T47D (cell line): ENCODE results near the gene RNF145.
A peak's percentile ranks its signal among the peaks of the same experiment; 100 is the strongest.
"Not testable (repeated sequence)": the region's sequence is repeated elsewhere in the genome, so short reads cannot be mapped to it uniquely, and the experiment has no call there.

Experiments used
- DNase-seq, 2 experiments: peaks; one replicate each; pipeline versions ENCODE4 v3.0.0 to v3.0.0-alpha.2; 2011 to 2012; ENCODE audit warnings: low read depth in 1 of 2, low spot score in 1 of 2
- JUND ChIP-seq: IDR thresholded peaks from 2 replicates; pipeline ENCODE4 v1.6.1; 2012; ENCODE audit warnings: low read depth
- in situ Hi-C: cut with HindIII; loops from 2 replicates; pipeline ENCODE4 v1.10.0; 2016; ENCODE audit warnings: low sequenced_read_pairs, low pct_unique_long_range_greater_than_20kb

RNF145 gene

GRCh38 chr5:159209438-159210209, at the start of gene RNF145:
Gene RNF145 (minus strand): TSS chr5:159209553. CDS start chr5:159203617, 5,936 bp downstream.
- peak; percentile 91 to 94 for DNase-seq
- TF ChIP-seq JUND = no peak
- in situ Hi-C loops = no loop called here

DNA sequence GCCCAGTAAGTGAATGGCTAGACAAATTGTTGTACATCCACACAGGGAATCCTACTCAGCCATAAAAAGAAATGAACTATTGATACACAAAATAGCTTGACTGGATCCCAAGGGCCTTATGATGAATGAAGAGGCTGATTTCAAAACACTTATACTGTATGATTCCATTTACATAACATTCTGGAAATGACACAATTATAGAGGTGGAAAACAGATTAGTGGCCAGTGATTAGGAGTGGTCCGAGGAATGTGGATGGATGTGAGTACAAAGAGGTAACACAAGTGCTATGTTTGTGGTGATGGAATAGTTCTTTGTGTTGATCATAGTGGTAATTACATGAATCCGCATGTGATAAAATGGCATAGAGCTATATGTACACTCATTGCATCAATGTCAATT, 49.0 kb upstream of the RNF145 start:
- TF ChIP-seq JUND = no peak
- in situ Hi-C loops = no loop called here
- no peak for DNase-seq

DNA sequence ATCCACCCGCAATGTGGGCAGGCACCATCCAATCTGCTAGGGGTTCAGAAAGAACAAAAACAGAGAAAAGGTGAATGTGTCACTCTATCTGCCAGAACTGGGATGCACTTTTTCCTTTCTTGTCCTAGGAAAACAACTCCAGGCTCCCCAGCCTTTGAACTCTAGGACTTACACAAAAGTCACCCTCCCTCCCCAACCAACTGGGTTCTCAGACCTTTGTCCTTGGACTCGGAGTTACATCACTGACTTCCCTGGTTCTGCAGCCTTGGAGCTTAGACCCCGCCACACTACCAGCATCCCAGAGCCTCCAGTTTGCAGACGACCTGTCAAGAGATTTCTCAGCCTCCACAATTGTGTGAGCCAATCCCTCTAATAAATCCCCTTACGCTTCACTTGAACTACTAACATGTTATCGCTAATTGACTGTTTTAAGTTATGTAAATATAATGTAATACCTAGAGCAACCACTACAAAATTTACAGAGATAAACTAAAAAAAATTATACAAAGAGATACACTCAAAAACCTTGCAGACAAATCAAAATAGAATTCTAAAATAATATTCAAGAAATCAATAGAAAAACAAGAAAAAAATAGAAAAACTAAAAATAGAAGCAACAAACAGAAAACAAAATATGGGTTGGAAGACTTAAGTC, 48.4 kb upstream of the RNF145 start:
- in situ Hi-C loops = no loop called here
- no peak for DNase-seq
- no peak for TF ChIP-seq JUND

DNA sequence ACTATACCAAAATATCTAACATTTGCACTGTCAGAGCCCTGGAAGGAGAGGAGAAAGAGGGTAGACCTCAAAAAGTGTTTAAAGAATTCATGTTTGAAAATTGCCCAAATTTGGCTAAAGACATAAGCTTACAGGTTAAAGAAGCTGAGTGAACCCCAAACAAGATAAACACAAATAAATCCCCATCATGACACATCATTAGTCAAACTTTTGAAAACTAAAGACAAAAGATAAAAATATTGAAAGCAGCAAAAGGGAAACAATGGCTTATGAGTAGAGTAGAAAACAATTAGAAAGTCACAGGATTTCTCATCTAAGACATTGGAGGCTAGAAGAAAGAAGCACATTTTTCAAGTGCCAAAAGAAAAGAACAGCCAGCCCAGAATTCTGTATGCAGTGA, 47.7 kb upstream of the RNF145 start:
- DNase-seq = no peak
- TF ChIP-seq JUND = no peak
- in situ Hi-C loops = no loop called here

DNA sequence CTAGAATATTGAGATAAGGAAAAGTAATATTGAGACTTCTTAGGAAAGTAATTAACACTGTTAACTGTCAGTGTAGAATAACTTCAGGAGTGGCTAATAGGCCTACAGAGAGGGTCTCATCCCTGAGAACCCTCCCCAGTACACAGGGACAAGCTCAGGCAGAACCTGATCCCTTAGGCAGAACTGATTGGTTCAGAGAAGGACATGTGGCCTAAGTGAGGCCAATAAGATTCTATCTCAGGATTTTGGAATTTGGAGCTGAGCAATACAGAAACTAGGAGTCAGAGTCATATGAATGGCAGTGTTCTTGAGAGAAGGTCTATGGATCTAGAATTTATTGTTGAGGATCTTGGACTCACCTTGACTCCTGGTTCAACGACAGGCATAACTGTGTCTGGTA, 42.8 kb upstream of the RNF145 start:
- in situ Hi-C loops = no loop called here
- TF ChIP-seq JUND = no peak
- no peak for DNase-seq

DNA sequence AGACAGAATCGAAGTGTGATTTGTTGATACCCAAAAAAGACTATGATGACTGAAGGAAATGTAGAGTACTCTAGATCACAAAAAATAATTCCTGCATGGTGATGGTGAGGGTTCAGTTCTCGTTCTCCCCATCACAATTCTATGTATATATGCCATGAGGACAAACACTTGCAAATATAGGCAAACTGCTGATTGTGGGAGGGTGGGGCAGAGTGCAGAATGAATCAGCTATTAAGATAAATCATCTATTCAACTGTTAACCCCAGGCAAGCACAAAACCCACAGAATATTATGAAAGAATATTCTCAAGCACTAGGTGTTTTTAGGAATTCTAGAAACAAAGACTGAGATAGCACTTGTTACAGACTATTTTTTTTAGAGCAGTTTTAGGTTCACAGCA, 39.8 kb upstream of the RNF145 start:
- TF ChIP-seq JUND = no peak
- DNase-seq = no peak
- in situ Hi-C loops = no loop called here

- in situ Hi-C loops = no loop called here
- DNase-seq = no peak
- TF ChIP-seq JUND = no peak
Measured at GRCh38 chr5:159244890-159245289, 35.5 kb upstream of the RNF145 start.

- TF ChIP-seq JUND = no peak
- in situ Hi-C loops = no loop called here
- DNase-seq = no peak
Measured at GRCh38 chr5:159244163-159244562, 34.8 kb upstream of the RNF145 start.

- no peak for TF ChIP-seq JUND
- in situ Hi-C loops = no loop called here
- no peak for DNase-seq
Measured at GRCh38 chr5:159243385-159243784, 34.0 kb upstream of the RNF145 start.

DNA sequence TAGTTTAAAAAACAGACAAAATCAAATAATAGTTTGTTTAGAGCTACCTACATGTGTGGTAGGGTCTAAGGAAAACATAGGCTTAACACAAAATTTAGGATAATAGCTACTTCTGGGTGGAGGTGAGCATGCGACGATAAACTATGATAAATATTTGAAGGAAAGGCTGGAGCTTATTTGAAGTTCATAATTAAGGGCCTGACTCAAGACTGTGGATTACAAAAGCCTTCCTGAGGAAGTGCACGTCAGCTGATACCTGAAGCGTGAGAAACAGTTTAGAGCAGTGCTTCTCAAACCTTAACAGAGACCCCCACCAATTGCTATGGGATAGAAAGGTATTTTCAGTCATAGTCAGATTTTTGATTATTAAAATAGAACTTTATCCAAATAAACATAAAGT, 33.3 kb upstream of the RNF145 start:
- in situ Hi-C loops = no loop called here
- no peak for TF ChIP-seq JUND
- DNase-seq = no peak

DNA sequence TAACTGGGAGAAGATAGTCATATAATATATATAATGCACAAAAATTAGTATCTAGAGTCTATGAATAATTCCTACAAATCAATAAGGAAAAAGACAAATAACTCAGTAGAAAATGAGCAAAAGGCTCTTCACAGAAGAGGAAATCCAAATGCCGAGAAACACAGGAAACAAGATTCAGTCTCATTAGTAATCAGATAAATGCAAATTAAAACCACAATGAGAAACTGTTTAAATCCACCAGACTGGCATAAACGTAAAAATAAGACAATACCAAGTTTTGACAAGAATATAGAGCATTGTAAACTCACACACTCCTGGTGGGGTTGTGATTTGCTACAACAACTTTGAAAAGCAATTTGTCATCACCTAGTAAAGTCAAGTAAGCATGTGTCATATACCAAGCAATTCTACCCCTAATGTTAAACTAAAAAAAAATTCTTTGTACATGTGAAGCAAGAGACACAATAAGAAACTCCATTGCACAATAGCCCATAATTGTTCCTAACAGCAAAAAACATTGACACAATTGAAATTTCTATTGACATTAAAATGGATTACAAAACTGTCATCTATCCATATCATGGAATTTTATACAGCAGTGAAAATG, 32.7 kb upstream of the RNF145 start:
- DNase-seq = no peak
- in situ Hi-C loops = no loop called here
- no peak for TF ChIP-seq JUND

DNA sequence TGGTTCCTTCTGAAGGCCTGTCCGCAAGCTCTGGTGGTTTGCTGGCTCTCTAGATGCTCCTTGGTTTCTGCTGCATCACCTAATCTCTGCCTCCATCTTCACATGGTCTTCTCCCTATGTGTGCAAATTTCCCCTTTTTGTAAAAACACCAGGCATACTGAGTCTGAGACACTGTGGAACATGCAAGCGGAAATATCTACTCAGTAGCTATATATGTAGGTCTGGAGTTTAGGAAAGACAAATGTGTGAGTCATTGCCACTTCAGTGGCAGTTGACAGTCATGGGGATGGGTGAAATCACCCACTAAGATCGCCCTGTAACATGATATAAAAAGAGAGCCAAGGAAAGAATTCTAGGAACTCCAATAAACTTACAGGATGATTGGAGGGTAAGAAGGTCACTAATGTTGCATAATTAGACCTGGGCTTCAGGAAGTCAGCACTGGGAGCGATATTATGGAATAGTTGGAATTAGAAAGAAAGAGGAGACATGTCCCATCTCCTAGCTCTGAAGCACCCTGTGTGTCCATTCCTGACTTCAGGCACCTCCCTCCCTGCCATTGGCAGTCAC, 31.0 kb upstream of the RNF145 start:
- in situ Hi-C loops = no loop called here
- no peak for DNase-seq
- no peak for TF ChIP-seq JUND

DNA sequence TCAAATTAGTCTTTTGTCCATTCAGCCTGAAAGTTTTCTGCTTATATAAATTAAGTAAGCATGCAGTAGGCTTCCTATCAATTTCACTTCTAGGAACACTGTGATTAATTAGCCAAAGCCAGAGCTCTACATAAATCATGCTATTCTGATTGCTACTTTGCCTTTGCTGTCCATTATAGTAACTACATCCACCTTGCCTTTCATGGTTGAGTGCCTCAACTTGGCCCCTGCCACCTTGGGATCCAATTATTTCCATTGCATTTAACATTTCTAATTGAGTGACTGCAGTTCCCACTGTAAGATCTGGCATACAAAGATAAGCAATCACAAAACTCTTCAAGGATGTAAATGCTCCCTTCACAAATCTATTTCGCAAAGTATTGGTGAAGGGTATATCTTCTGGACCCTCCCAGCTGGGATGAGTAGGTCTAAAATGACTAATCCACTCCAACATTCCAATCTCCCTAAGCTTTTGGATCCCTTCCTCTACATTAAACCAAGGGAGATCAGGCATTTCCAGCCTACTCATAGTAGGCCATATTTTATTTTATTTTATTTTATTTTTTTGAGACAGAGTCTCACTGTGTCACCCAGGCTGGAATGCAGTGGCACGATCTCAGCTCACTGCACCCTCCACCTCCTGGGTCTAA, 26.6 kb upstream of the RNF145 start:
- in situ Hi-C loops, DNase-seq: not testable (repeated sequence)
